ENCODE results near the gene ENAH. TPM values are rescaled to one million over a fixed set of nuclear protein-coding genes. Genes with fewer than 3 reads are reported as not detected.

ENAH gene
- total RNA-seq, 1 experiment from 2014 or later, result 285 TPM

GRCh38 chr1:225460021-225460736, 192.7 kb downstream of the ENAH start:
- H3K9ac ChIP-seq (ENCODE audit: extremely low read depth, insufficient read length, low read length), result no peak overlapping the region
- no peak overlapping the region for H2BK5ac ChIP-seq (ENCODE audit: insufficient read length, low read length)
- no peak overlapping the region for H2BK20ac ChIP-seq (ENCODE audit: low read depth, low read length, poor library complexity, severe bottlenecking)
- peaks cover 12% of the 10 kb centered on the region; the same call in 1 of the 2 replicates for H3K4me1 ChIP-seq (ENCODE audit: insufficient read depth, low read length)
- H3K27me3 Mint-ChIP-seq (ENCODE audit: low read depth), result 0 out of 2 replicates have a peak, but pooled peaks cover 1% of the 10 kb centered on the region
- no peak overlapping the region for H3T11ph ChIP-seq (ENCODE audit: low read length)
- no peak overlapping the region for H3K4me3 Mint-ChIP-seq
- H3K14ac ChIP-seq (ENCODE audit: insufficient read depth, low read length), result no peak overlapping the region
- H3K23ac ChIP-seq (ENCODE audit: insufficient read length, low read depth, low read length), result no peak overlapping the region
- H3K4ac ChIP-seq (ENCODE audit: low read depth, low read length), result no peak overlapping the region
- H3K4me1 Mint-ChIP-seq, result peaks cover 31 to 44% of the 10 kb centered on the region in 2 experiments
- no peak overlapping the region for H3K27ac Mint-ChIP-seq
- H2BK12ac ChIP-seq (ENCODE audit: insufficient read length, low read depth, low read length), result no peak overlapping the region
- no peak overlapping the region for H4K5ac ChIP-seq (ENCODE audit: insufficient read length, low read depth, low read length)
- no peak overlapping the region for H2BK15ac ChIP-seq (ENCODE audit: low read depth, low read length)
- H3K56ac ChIP-seq (ENCODE audit: insufficient read length, low read depth, low read length), result no peak overlapping the region
- H3K23me2 ChIP-seq (ENCODE audit: insufficient read length, low read depth, low read length, poor library complexity, severe bottlenecking), result peaks cover 3% of the 10 kb centered on the region
- no peak overlapping the region for H2AFZ ChIP-seq (ENCODE audit: low read length)
- no CpG with 5 or more reads among the region's 18 CpGs for WGBS (ENCODE audit: extremely low coverage, insufficient read length, low lambda C conversion rate)
- no peak overlapping the region for H2AK5ac ChIP-seq (ENCODE audit: insufficient read length, low read length)
- H3K9me3 ChIP-seq (ENCODE audit: control insufficient read depth, low read depth, low read length), result no peaks in the 10 kb centered on the region
- H4K91ac ChIP-seq (ENCODE audit: insufficient read length, low read depth, low read length), result no peak overlapping the region
- H3K4me2 ChIP-seq (ENCODE audit: insufficient read depth, insufficient read length, low read length), result no peak overlapping the region
- H3K9me3 Mint-ChIP-seq, result peaks cover 0 to 3% of the 10 kb centered on the region in 2 experiments; a peak in 2 of 5 replicates
- no peak overlapping the region for H2BK120ac ChIP-seq (ENCODE audit: low read depth, low read length, poor library complexity, severe bottlenecking)
- no peak overlapping the region for H4K8ac ChIP-seq (replicated peaks; ENCODE audit: insufficient read length, low read depth, low read length)
- no peak for DNase-seq
- no peak overlapping the region for H3K27ac ChIP-seq (ENCODE audit: insufficient read length, low read depth, low read length)
- H3K18ac ChIP-seq (ENCODE audit: insufficient read length, low read depth, low read length), result no peak overlapping the region
- no peak for TF ChIP-seq CTCF (conservative IDR thresholded peaks at IDR 0.05)
- H3K27me3 ChIP-seq (ENCODE audit: insufficient read depth, low read length), result no peaks in the 10 kb centered on the region
- H4K20me1 ChIP-seq (ENCODE audit: control insufficient read depth, insufficient read depth, insufficient read length), result no peaks in the 10 kb centered on the region
- no peaks in the 10 kb centered on the region for H3K79me2 ChIP-seq (ENCODE audit: insufficient read depth, low read length)
- no peaks in the 10 kb centered on the region for H3K36me3 Mint-ChIP-seq (ENCODE audit: insufficient read depth in 1 of 3, low read depth in 3 of 3)
- H3K79me1 ChIP-seq (ENCODE audit: insufficient read depth, low read depth, low read length, poor library complexity, severe bottlenecking), result no peaks in the 10 kb centered on the region
